ENCODE data around the gene GNAO1. TPM values are rescaled to one million over a fixed set of nuclear protein-coding genes. Genes with fewer than 3 reads are reported as not detected.

GNAO1 gene
- total and polyA plus RNA-seq, 2 of the 13 experiments (the other 11 are each of a cell fraction or from before 2014, with no cell fraction given): not detected

- no peak for TF ChIP-seq ZBTB26 (CRISPR knock-in tag; IDR thresholded peaks at IDR 0.05; ENCODE audit: borderline replicate concordance)
- TF ChIP-seq CSRNP1 (CRISPR knock-in tag; IDR thresholded peaks at IDR 0.05): no peak
These were observed 16.9 kb upstream of the GNAO1 start (continued) for GRCh38 chr16:56174411-56174810.

GRCh38 chr16:56181401-56181800, 9.9 kb upstream of the GNAO1 start:
- ChIA-PET CTCF (ENCODE audit: low intra/inter-chr PET ratio, low total read pairs) (no interaction called here), POLR2A (no interaction called here)
- DNase-seq (ENCODE audit: low spot score) (no peak), FAIRE-seq (no peak), ATAC-seq (no peak)
- H4K20me1 ChIP-seq (ENCODE audit: insufficient read depth, low read length): no peaks in the 10 kb centered on the region
- no TSS peak for BruUV-seq (replicated peaks)
- H3K4me1 ChIP-seq (ENCODE audit: insufficient read depth, low read length): no peaks in the 10 kb centered on the region
- H2AFZ ChIP-seq (ENCODE audit: low read length): no peak overlapping the region
- H3K4me2 ChIP-seq (ENCODE audit: low read depth, low read length): no peak overlapping the region
- no peak overlapping the region for H3K9ac ChIP-seq (ENCODE audit: insufficient read depth, low read depth, low read length)
- intact Hi-C loops (cut with micrococcal nuclease; ENCODE audit: unreplicated experiment): no loop called here
- no peaks in the 10 kb centered on the region for H3K9me3 ChIP-seq (ENCODE audit: low read length)
- no peak overlapping the region for H3K27ac ChIP-seq (ENCODE audit: extremely low read length, insufficient read depth, low read length)
- H3K36me3 ChIP-seq (replicated peaks in 1 of 2; ENCODE audit: control insufficient read depth in 1 of 2, insufficient read depth in 2 of 2, low read length in 2 of 2): no peaks in the 10 kb centered on the region
- H3K79me2 ChIP-seq (ENCODE audit: insufficient read depth, low read length): no peaks in the 10 kb centered on the region
- H3K27me3 ChIP-seq (ENCODE audit: control insufficient read depth in 1 of 2, insufficient read depth in 2 of 2, low read length in 2 of 2): no peaks in the 10 kb centered on the region
- H3K4me3 ChIP-seq (replicated peaks in 1 of 3; ENCODE audit: insufficient read depth in 1 of 3, low read depth in 2 of 3, low read length in 3 of 3): no peak overlapping the region
- in situ Hi-C loops (cut with HindIII; ENCODE audit: extremely low pct_ligation_motif_present, low pct_unique_long_range_greater_than_20kb): no loop called here
- TF ChIP-seq PTBP1 (IDR thresholded peaks at IDR 0.05; ENCODE audit: low read depth, low read length, poor library complexity, severe bottlenecking) (no peak), NR2F1 (CRISPR knock-in tag; IDR thresholded peaks at IDR 0.05) (no peak), ZNF780A (CRISPR knock-in tag; IDR thresholded peaks at IDR 0.05) (no peak), HOXA9 (CRISPR knock-in tag; IDR thresholded peaks at IDR 0.05; ENCODE audit: borderline replicate concordance) (no peak), RORA (CRISPR knock-in tag; IDR thresholded peaks at IDR 0.05) (no peak), SOX6 (IDR thresholded peaks at IDR 0.05) (no peak), SOX6 (CRISPR knock-in tag; IDR thresholded peaks at IDR 0.05) (no peak), GMEB2 (CRISPR knock-in tag; IDR thresholded peaks at IDR 0.05; ENCODE audit: low read depth) (no peak), ZNF329 (CRISPR knock-in tag; IDR thresholded peaks at IDR 0.05; ENCODE audit: low read depth) (no peak), MLLT10 (CRISPR knock-in tag; IDR thresholded peaks at IDR 0.05) (no peak), ZNF615 (CRISPR knock-in tag; IDR thresholded peaks at IDR 0.05; ENCODE audit: borderline replicate concordance) (no peak), FOSL1 (CRISPR knock-in tag; IDR thresholded peaks at IDR 0.05; ENCODE audit: borderline replicate concordance) (no peak), PHB2 (IDR thresholded peaks at IDR 0.05; ENCODE audit: partially characterized antibody) (no peak), ZNF841 (CRISPR knock-in tag; IDR thresholded peaks at IDR 0.05; ENCODE audit: borderline replicate concordance) (no peak), NR2F6 (IDR thresholded peaks at IDR 0.05) (no peak), NR2F6 (CRISPR knock-in tag; IDR thresholded peaks at IDR 0.05) (no peak), ELK4 (CRISPR knock-in tag; IDR thresholded peaks at IDR 0.05; ENCODE audit: borderline replicate concordance) (no peak), PHF8 (CRISPR knock-in tag; IDR thresholded peaks at IDR 0.05) (no peak), SRSF4 (IDR thresholded peaks at IDR 0.05; ENCODE audit: low read depth, low read length, poor library complexity, severe bottlenecking) (no peak)

Measured in HepG2 (cell line).